Measurements from ENCODE around the gene EREG.

The EREG gene

GRCh38 chr4:74353858-74354257, 11.1 kb upstream of the EREG start:
- no peak for DNase-seq

GRCh38 chr4:74357965-74358364, 7.0 kb upstream of the EREG start:
- DNase-seq, result no peak

- DNase-seq, result no peak
Measured at GRCh38 chr4:74361671-74362070, 3.3 kb upstream of the EREG start.

- DNase-seq, result no peak
Measured at GRCh38 chr4:74362347-74362746, 2.6 kb upstream of the EREG start.

- DNase-seq, result no peak
Measured at GRCh38 chr4:74364256-74364651, 691 bp upstream of the EREG start.

- DNase-seq, result no peak
Measured at GRCh38 chr4:74365761-74366160, 816 bp downstream of the EREG start.

GRCh38 chr4:74366367-74366911, 1.5 kb downstream of the EREG start:
- DNase-seq, result no peak

GRCh38 chr4:74367656-74368290, 2.8 kb downstream of the EREG start:
- DNase-seq, result no peak

GRCh38 chr4:74368596-74368995, 3.7 kb downstream of the EREG start:
- DNase-seq, result no peak

GRCh38 chr4:74369855-74370254, 4.9 kb downstream of the EREG start:
- no peak for DNase-seq

- DNase-seq, result no peak
Measured at GRCh38 chr4:74370912-74371311, 6.0 kb downstream of the EREG start.

- no peak for DNase-seq
Measured at GRCh38 chr4:74374128-74374527, 9.2 kb downstream of the EREG start.

- no peak for DNase-seq
Measured at GRCh38 chr4:74374561-74375327, 9.8 kb downstream of the EREG start.

GRCh38 chr4:74375824-74376426, 11.0 kb downstream of the EREG start:
- DNase-seq, result no peak

- DNase-seq, result no peak
Measured at GRCh38 chr4:74376888-74377483, 12.0 kb downstream of the EREG start.

- no peak for DNase-seq
Measured at GRCh38 chr4:74377714-74378113, 12.8 kb downstream of the EREG start.

- DNase-seq, result no peak
Measured at GRCh38 chr4:74378573-74378972, 13.6 kb downstream of the EREG start.

GRCh38 chr4:74379912-74380311, 15.0 kb downstream of the EREG start:
- no peak for DNase-seq

GRCh38 chr4:74385386-74385785, 20.4 kb downstream of the EREG start:
- DNase-seq, result no peak

GRCh38 chr4:74386159-74386558, 21.2 kb downstream of the EREG start:
- DNase-seq, result no peak

- DNase-seq, result no peak
Measured at GRCh38 chr4:74387790-74388189, 22.8 kb downstream of the EREG start.

- no peak for DNase-seq
Measured at GRCh38 chr4:74389494-74389893, 24.5 kb downstream of the EREG start.

GRCh38 chr4:74390677-74391076, 25.7 kb downstream of the EREG start:
- DNase-seq, result no peak

GRCh38 chr4:74391346-74391745, 26.4 kb downstream of the EREG start:
- DNase-seq, result no peak

Measured in activated CD4-positive, alpha-beta T cell treated with anti-CD3 and anti-CD28 coated beads for 1 hour (primary cell).